H1 (cell line): Measurements from ENCODE around the gene MTARC2. TPM values are rescaled to one million over a fixed set of nuclear protein-coding genes. Genes with fewer than 3 reads are reported as not detected.

ENCODE experiments used
- CTCF ChIA-PET: fragments of 300-600 bp; sonication (Branson Sonifier 250); formaldehyde crosslinking; loops from one replicate; lab custom pipeline; 2021; ENCODE audit not compliant: partially characterized antibody; lab: Charles Lee
- POLR2A ChIA-PET: fragments of 300-600 bp; sonication (Branson Sonifier 250); formaldehyde crosslinking; loops from one replicate; lab custom pipeline; 2021; ENCODE audit warnings: inconsistent platforms; ENCODE audit not compliant: partially characterized antibody; lab: Charles Lee
- DNase-seq, 2 experiments: peaks; one replicate each; pipeline versions ENCODE4 v3.0.0 to v3.0.0-alpha.2; 2010 to 2022; ENCODE audit warnings: low spot score in 2 of 2, low read depth in 1 of 2, mixed read lengths in 1 of 2
- FAIRE-seq: peaks from 2 replicates; lab custom pipeline; 2011; peaks lifted over from hg19 to GRCh38; lab: Jason Lieb, UNC
- H2AFZ ChIP-seq: 2 replicates; pipeline ENCODE4 v1.8.1; 2012; ENCODE audit warnings: low read length, inconsistent platforms
- H2AK5ac ChIP-seq: 2 replicates; pipeline ENCODE4 v1.6.1; 2013; ENCODE audit warnings: low read depth, low read length
- H2BK120ac ChIP-seq: replicated peaks from 2 replicates; pipeline ENCODE3; 2013; ENCODE audit warnings: low read depth, low read length, inconsistent platforms
- H2BK12ac ChIP-seq: 2 replicates; pipeline ENCODE4 v1.6.1; 2013; ENCODE audit warnings: low read depth, low read length
- H2BK15ac ChIP-seq: 2 replicates; pipeline ENCODE4 v1.6.1; 2013; ENCODE audit warnings: low read length
- H2BK20ac ChIP-seq: 2 replicates; pipeline ENCODE4 v1.6.1; 2013; ENCODE audit warnings: low read length
- H2BK5ac ChIP-seq: 2 replicates; pipeline ENCODE4 v1.6.1; 2013; ENCODE audit warnings: low read depth, low read length
- H3K14ac ChIP-seq: 2 replicates; pipeline ENCODE4 v1.6.1; 2013; ENCODE audit warnings: inconsistent platforms; ENCODE audit not compliant: insufficient read length
- H3K18ac ChIP-seq: 2 replicates; pipeline ENCODE4 v1.6.1; 2013; ENCODE audit warnings: low read length; ENCODE audit errors: extremely low read depth
- H3K23ac ChIP-seq: 2 replicates; pipeline ENCODE4 v1.6.1; 2013; ENCODE audit warnings: inconsistent platforms; ENCODE audit not compliant: insufficient read length
- H3K23me2 ChIP-seq: 2 replicates; pipeline ENCODE4 v1.6.1; 2013; ENCODE audit warnings: low read depth, low read length
- H3K27ac ChIP-seq: 2 replicates; pipeline ENCODE4 v1.6.1; 2011; ENCODE audit warnings: low read depth, low read length, inconsistent platforms
- H3K27me3 ChIP-seq, 4 experiments: replicated peaks in 1 of 4; 1 replicate in 1 of 4; 2 replicates in 3 of 4; pipeline versions ENCODE4 v1.6.1 to v1.8.1; 2011 to 2013; ENCODE audit warnings: low read length in 3 of 4, mild to moderate bottlenecking in 3 of 4, inconsistent platforms in 2 of 4, mixed read lengths in 2 of 4, moderate library complexity in 1 of 4; ENCODE audit not compliant: control insufficient read depth in 3 of 4, insufficient read depth in 3 of 4; ENCODE audit errors: extremely low read depth in 1 of 4
- H3K36me3 ChIP-seq, 4 experiments: 2 replicates each; pipeline versions ENCODE4 v1.6.1 to v1.8.1; 2011 to 2013; ENCODE audit warnings: mild to moderate bottlenecking in 4 of 4, low read length in 3 of 4, moderate library complexity in 2 of 4, control low read depth in 1 of 4, inconsistent platforms in 1 of 4; ENCODE audit not compliant: insufficient read depth in 4 of 4, control insufficient read depth in 2 of 4
- H3K4ac ChIP-seq: replicated peaks from 2 replicates; pipeline ENCODE3; 2013; ENCODE audit warnings: low read length, low read depth, mixed read lengths, inconsistent platforms; ENCODE audit not compliant: insufficient read length
- H3K4me1 ChIP-seq, 4 experiments: replicated peaks in 1 of 4; 1 replicate in 1 of 4; 2 replicates in 3 of 4; pipeline versions ENCODE4 v1.6.1 to v1.8.1; 2011 to 2013; ENCODE audit warnings: low read length in 3 of 4, inconsistent platforms in 2 of 4, mixed read lengths in 1 of 4; ENCODE audit not compliant: insufficient read depth in 4 of 4, control insufficient read depth in 3 of 4
- H3K4me2 ChIP-seq, 2 experiments: 2 replicates each; pipeline versions ENCODE4 v1.6.1 to v1.8.1; 2011 to 2013; ENCODE audit warnings: low read depth in 2 of 2, low read length in 2 of 2, control low read depth in 1 of 2, inconsistent platforms in 1 of 2, mild to moderate bottlenecking in 1 of 2; ENCODE audit not compliant: insufficient read depth in 1 of 2
- H3K4me3 ChIP-seq, 4 experiments: fragments of 200-600, 300-600 bp in 1 of 4; sonication (generic), shearing (Covaris generic), sonication (Bioruptor Twin) in 1 of 4; 2 replicates each; pipeline versions ENCODE4 v1.5.1 to v1.8.1; 2011 to 2016; ENCODE audit warnings: low read length in 4 of 4, low read depth in 3 of 4, control low read depth in 2 of 4, inconsistent platforms in 2 of 4, mild to moderate bottlenecking in 2 of 4, mixed read lengths in 1 of 4, moderate library complexity in 1 of 4; ENCODE audit not compliant: insufficient read depth in 2 of 4; ENCODE audit errors: extremely low read depth in 1 of 4
- H3K56ac ChIP-seq: replicated peaks from 2 replicates; pipeline ENCODE3; 2013; ENCODE audit warnings: low read depth, mild to moderate bottlenecking, mixed read lengths, low read length, inconsistent platforms; ENCODE audit not compliant: insufficient read length
- H3K79me1 ChIP-seq: 2 replicates; pipeline ENCODE4 v1.6.1; 2013; ENCODE audit warnings: low read depth, low read length, control low read depth
- H3K79me2 ChIP-seq, 2 experiments: 2 replicates each; pipeline versions ENCODE4 v1.6.1 to v1.8.1; 2012 to 2013; ENCODE audit warnings: low read length in 2 of 2, mild to moderate bottlenecking in 2 of 2, inconsistent platforms in 1 of 2; ENCODE audit not compliant: insufficient read depth in 2 of 2, control insufficient read depth in 1 of 2
- H3K9ac ChIP-seq, 4 experiments: replicated peaks in 1 of 4; 1 replicate in 1 of 4; 2 replicates in 3 of 4; pipeline versions ENCODE4 v1.6.1 to v1.8.1; 2011 to 2013; ENCODE audit warnings: low read depth in 3 of 4, low read length in 3 of 4, control low read depth in 2 of 4, mild to moderate bottlenecking in 2 of 4, moderate library complexity in 2 of 4, inconsistent platforms in 1 of 4; ENCODE audit errors: extremely low read depth in 1 of 4
- H3K9me3 ChIP-seq, 2 experiments: 2 replicates each; pipeline versions ENCODE4 v1.6.1 to v1.8.1; 2012 to 2013; ENCODE audit warnings: mild to moderate bottlenecking in 2 of 2, moderate library complexity in 2 of 2, control low read depth in 1 of 2, inconsistent platforms in 1 of 2, low read depth in 1 of 2, low read length in 1 of 2, mixed read lengths in 1 of 2; ENCODE audit not compliant: insufficient read depth in 2 of 2
- H4K20me1 ChIP-seq, 2 experiments: replicated peaks in 1 of 2; 2 replicates each; pipeline versions ENCODE3 to v1.8.1; 2011 to 2013; ENCODE audit warnings: inconsistent platforms in 2 of 2, low read length in 2 of 2, mild to moderate bottlenecking in 1 of 2; ENCODE audit not compliant: insufficient read depth in 2 of 2, control insufficient read depth in 1 of 2
- H4K5ac ChIP-seq: 2 replicates; pipeline ENCODE4 v1.6.1; 2013; ENCODE audit warnings: low read length, low read depth, mixed read lengths, inconsistent platforms; ENCODE audit not compliant: insufficient read length
- H4K8ac ChIP-seq: 2 replicates; pipeline ENCODE4 v1.8.0; 2013; ENCODE audit warnings: mild to moderate bottlenecking, moderate library complexity, low read length, inconsistent platforms; ENCODE audit not compliant: insufficient read depth; ENCODE audit errors: extremely low read depth
- H4K91ac ChIP-seq: replicated peaks from 2 replicates; pipeline ENCODE3; 2013; ENCODE audit warnings: low read length, mixed read lengths, inconsistent platforms; ENCODE audit not compliant: insufficient read length
- ATF2 ChIP-seq: IDR thresholded peaks from 2 replicates; pipeline ENCODE4 v1.6.1; 2012; ENCODE audit warnings: low read length, inconsistent platforms
- FOSL1 ChIP-seq: IDR thresholded peaks from 2 replicates; pipeline ENCODE4 v1.6.1; 2011; ENCODE audit warnings: mild to moderate bottlenecking, low read depth, low read length, moderate library complexity; ENCODE audit not compliant: insufficient read depth
- SP1 ChIP-seq: IDR thresholded peaks from 2 replicates; pipeline ENCODE4 v1.6.1; 2011; ENCODE audit warnings: low read depth, low read length
- SP4 ChIP-seq: IDR thresholded peaks from 2 replicates; pipeline ENCODE4 v1.6.1; 2012; ENCODE audit warnings: low read length, inconsistent platforms
- SUZ12 ChIP-seq: fragments of 200-600 bp; sonication (generic); IDR thresholded peaks from 2 replicates; pipeline ENCODE4 v1.6.1; 2012; ENCODE audit warnings: mild to moderate bottlenecking, inconsistent platforms, low read length, moderate library complexity, mixed read lengths
- TEAD4 ChIP-seq: IDR thresholded peaks from 2 replicates; pipeline ENCODE4 v1.6.1; 2012; ENCODE audit warnings: low read depth, low read length, inconsistent platforms, mixed read lengths
- WGBS, 2 experiments: shearing (Covaris generic) in 1 of 2; methylation state at CpG; one replicate each; pipeline versions ENCODE4 v1.1.6 to v1.1.7; 2013 to 2015; ENCODE audit warnings: low lambda C conversion rate in 2 of 2, mixed read lengths in 2 of 2, inconsistent platforms in 1 of 2, low coverage in 1 of 2, missing lambda C conversion rate in 1 of 2; ENCODE audit not compliant: insufficient replicate concordance in 2 of 2, insufficient coverage in 1 of 2, insufficient read length in 1 of 2; ENCODE audit errors: extremely low coverage in 1 of 2, missing lambda C conversion rate in 1 of 2; 5-methylcytosine and 5-hydroxymethylcytosine counted together
- long read RNA-seq, 2 experiments: library from RNA in 1 of 2; library from capped mRNA in 1 of 2; stranded (forward); transcript quantifications; one replicate each; pipeline ENCODE4 v2.0.0, GENCODE V29; 2021; ENCODE audit warnings: inconsistent platforms in 1 of 2
- polyA minus RNA-seq, 3 experiments: library from RNA; depleted of rRNA, polyadenylated mRNA; stranded (reverse); fragments of >200 nt; gene quantifications; 1 replicate in 2 of 3; 2 replicates in 1 of 3; pipeline ENCODE4 v1.2.3, GENCODE V29; 2011
- polyA plus RNA-seq, 7 experiments: library from polyadenylated mRNA; depleted of rRNA in 3 of 7; stranded (reverse) in 5 of 7; unstranded in 2 of 7; fragments of >200 nt in 5 of 7; fragments of 200-250 nt in 2 of 7; gene quantifications; 1 replicate in 5 of 7; 2 replicates in 1 of 7; 4 replicates in 1 of 7; pipeline versions ENCODE4 v1.2.1 to v1.2.3, GENCODE V29; 2011 to 2013; ENCODE audit warnings: missing spikeins in 2 of 7, mixed read lengths in 2 of 7
- total RNA-seq: library from RNA; stranded (reverse); fragmentation: NEBNext Ultra II Directional; extraction: Animal tissue kit (Norgen Biotek cat#: 25700); gene quantifications from 2 replicates; pipeline ENCODE4 v1.2.1, GENCODE V29; 2021

Gene MTARC2
- total RNA-seq (6.9 and 7.2 TPM in 2 replicates), polyA plus RNA-seq (2011; rRNA removed) (7.9 and 8.5 TPM in 2 replicates), polyA minus RNA-seq (2011; rRNA and poly(A)+ RNA removed) (3.9 and 4.5 TPM in 2 replicates)
- polyA plus RNA-seq (2011; cell fraction: cytosol; rRNA removed), result 7.9 TPM
- 7.3 TPM for polyA plus RNA-seq (2011; cell fraction: nucleus; rRNA removed)
- 4.8 to 6.2 TPM (median 5.7 TPM) in 4 replicates for polyA plus RNA-seq (2012, experiment 1 of 2)
- 2.5 TPM for polyA plus RNA-seq (2012, experiment 2 of 2)
- 4.7 TPM for polyA plus RNA-seq (2013, experiment 1 of 2)
- 4.9 TPM for polyA plus RNA-seq (2013, experiment 2 of 2)
- polyA minus RNA-seq (2011; cell fraction: cytosol; rRNA and poly(A)+ RNA removed), result 4.3 TPM
- polyA minus RNA-seq (2011; cell fraction: nucleus; rRNA and poly(A)+ RNA removed), result 12.4 TPM
- long read RNA-seq, experiment 1, partial matches to known transcripts, result 1 of 9 reads
- long read RNA-seq, experiment 1, other reads (novel, unspliced or antisense), result 7 of 9 reads
- long read RNA-seq, experiment 2, partial matches to known transcripts, result 0 of 1 reads
- long read RNA-seq, experiment 2, other reads (novel, unspliced or antisense), result 1 of 1 reads

GRCh38 chr1:220748089-220748934 lies at the start of gene MTARC2:
MTARC2 (plus strand) TSS chr1:220748322; CDS start chr1:220748532, 210 bp downstream.
- H3K23me2 ChIP-seq, result peaks cover 9% of the 10 kb centered on the region
- H2AK5ac ChIP-seq, result no peak within 1 kb of the TSS
- 0 out of 2 replicates have a peak within 1 kb of the TSS, but pooled peaks have one; percentile 46 for H2BK15ac ChIP-seq
- no peak within 1 kb of the TSS for H4K91ac ChIP-seq
- H3K9ac ChIP-seq, result peak within 1 kb of the TSS; percentile 60 to 94 (median 78)
- H3K79me2 ChIP-seq, result peaks cover 0 to 11% of the 10 kb centered on the region in 2 experiments; a peak in 2 of 4 replicates
- H4K5ac ChIP-seq, result peak within 1 kb of the TSS; percentile 10
- H3K4ac ChIP-seq, result no peak within 1 kb of the TSS
- ChIA-PET POLR2A (interaction anchor here (0.8 to 4.8 kb wide), 19 partner anchors 8 to 534 kb away, joined by 3 to 70 read pairs (median 5); partner anchors contain the start of genes MTARC1 and RAB3GAP2), CTCF (interaction anchor here (0.6 to 5.9 kb wide), 17 partner anchors 9 to 467 kb away, joined by 3 to 42 read pairs (median 4); partner anchors contain the start of gene MTARC1)
- peaks cover 0 to 28% (median 15%) of the 10 kb centered on the region in 4 experiments; a peak in 6 of 7 replicates for H3K27me3 ChIP-seq
- peak within 1 kb of the TSS; percentile 44; the same call in 1 of the 2 replicates for H3K27ac ChIP-seq
- H3K4me2 ChIP-seq, result peak within 1 kb of the TSS; percentile 78 to 97
- peak within 1 kb of the TSS; percentile 72 for H2AFZ ChIP-seq
- peak within 1 kb of the TSS; percentile 85 for H4K8ac ChIP-seq
- peak within 1 kb of the TSS; percentile 71 to 76 (median 74) for H3K4me3 ChIP-seq
- H3K56ac ChIP-seq, result no peak within 1 kb of the TSS
- no peak within 1 kb of the TSS for H3K14ac ChIP-seq
- WGBS, 2 experiments, result 1% methylated on average over 75 of the region's 77 CpGs; no CpG with 5 or more reads in 1 of the 2 experiments
- H2BK5ac ChIP-seq, result peak within 1 kb of the TSS; percentile 67; the same call in 1 of the 2 replicates
- no peak within 1 kb of the TSS for H3K23ac ChIP-seq
- no peaks in the 10 kb centered on the region for H3K79me1 ChIP-seq
- peak within 1 kb of the TSS; percentile 91; the same call in 1 of the 2 replicates for H2BK12ac ChIP-seq
- FAIRE-seq (peak; percentile 19), DNase-seq (peak; percentile 57 to 81)
- no peaks in the 10 kb centered on the region for H3K36me3 ChIP-seq
- H3K18ac ChIP-seq, result peak within 1 kb of the TSS; percentile 71
- H3K9me3 ChIP-seq, result no peaks in the 10 kb centered on the region
- H3K4me1 ChIP-seq, result peaks cover 3 to 9% (median 7%) of the 10 kb centered on the region in 4 experiments; a peak in 5 of 7 replicates
- H2BK120ac ChIP-seq, result no peak within 1 kb of the TSS
- H2BK20ac ChIP-seq, result no peak within 1 kb of the TSS
- H4K20me1 ChIP-seq, result no peaks in the 10 kb centered on the region
- no peak for TF ChIP-seq SP4
- no peak for TF ChIP-seq FOSL1
- peak; percentile 35; the same call in 1 of the 2 replicates for TF ChIP-seq SUZ12
- no peak for TF ChIP-seq ATF2
- TF ChIP-seq TEAD4, result no peak
- no peak for TF ChIP-seq SP1
